ENCODE results near the gene KCNMA1. TPM values are rescaled to one million over a fixed set of nuclear protein-coding genes. Genes with fewer than 3 reads are reported as not detected.

The KCNMA1 gene
- total RNA-seq, 1 donor from 2014 or later, result 94.3 TPM

DNA sequence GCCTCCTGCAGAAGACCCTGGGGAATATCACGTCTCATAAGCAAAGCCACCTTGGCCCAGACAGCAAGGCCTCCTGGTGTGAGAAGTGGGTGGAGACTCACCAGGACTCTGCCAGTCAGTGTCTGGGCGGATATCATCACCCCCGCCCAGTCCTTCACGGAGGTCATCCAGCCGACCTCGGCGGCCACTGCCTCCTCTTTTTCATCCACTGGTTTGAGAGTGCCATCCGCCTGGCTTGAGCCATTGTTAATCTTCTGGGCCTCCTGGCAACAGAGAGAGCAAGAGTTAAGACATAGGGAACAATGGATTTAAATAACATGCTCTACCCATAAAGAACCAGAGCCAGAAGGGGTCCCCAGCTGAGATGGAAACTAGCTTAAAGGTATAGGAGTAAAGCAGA lies 233.8 kb downstream of the KCNMA1 start:
- intact Hi-C loops (cut with DNase I), result no loop called here
- no peaks in the 10 kb centered on the region for H3K36me3 ChIP-seq

DNA sequence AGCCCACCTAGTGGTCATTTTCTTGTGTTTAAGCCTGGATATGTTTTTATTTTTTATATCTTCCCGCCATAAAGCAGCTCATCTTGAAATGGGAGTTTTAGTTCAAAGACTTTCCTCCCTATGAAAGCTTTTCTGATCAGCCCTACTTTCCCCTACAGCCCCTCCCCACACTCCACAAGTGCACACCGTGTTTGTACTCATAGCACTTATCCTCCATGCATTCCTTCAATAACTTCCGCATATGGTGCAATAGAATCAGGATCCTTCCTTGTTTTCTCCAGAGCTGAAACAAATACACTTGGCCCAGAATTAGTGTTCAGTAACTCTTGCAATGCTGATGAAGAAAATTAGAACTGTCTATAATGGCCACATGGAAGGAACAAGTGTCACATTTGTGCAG lies 235.9 kb downstream of the KCNMA1 start:
- Histone ChIP-seq H3K36me3 (no peaks in the 10 kb centered on the region), H3K9me3 (no peaks in the 10 kb centered on the region), H3K4me3 (no peak overlapping the region), H3K27me3 (no peaks in the 10 kb centered on the region), H3K27ac (no peak overlapping the region), H3K4me1 (peaks cover 12% of the 10 kb centered on the region)
- no peak for DNase-seq (ENCODE audit: extremely low spot score in 2 of 2)
- intact Hi-C loops (cut with DNase I), result no loop called here
- TF ChIP-seq, protein P1, sequence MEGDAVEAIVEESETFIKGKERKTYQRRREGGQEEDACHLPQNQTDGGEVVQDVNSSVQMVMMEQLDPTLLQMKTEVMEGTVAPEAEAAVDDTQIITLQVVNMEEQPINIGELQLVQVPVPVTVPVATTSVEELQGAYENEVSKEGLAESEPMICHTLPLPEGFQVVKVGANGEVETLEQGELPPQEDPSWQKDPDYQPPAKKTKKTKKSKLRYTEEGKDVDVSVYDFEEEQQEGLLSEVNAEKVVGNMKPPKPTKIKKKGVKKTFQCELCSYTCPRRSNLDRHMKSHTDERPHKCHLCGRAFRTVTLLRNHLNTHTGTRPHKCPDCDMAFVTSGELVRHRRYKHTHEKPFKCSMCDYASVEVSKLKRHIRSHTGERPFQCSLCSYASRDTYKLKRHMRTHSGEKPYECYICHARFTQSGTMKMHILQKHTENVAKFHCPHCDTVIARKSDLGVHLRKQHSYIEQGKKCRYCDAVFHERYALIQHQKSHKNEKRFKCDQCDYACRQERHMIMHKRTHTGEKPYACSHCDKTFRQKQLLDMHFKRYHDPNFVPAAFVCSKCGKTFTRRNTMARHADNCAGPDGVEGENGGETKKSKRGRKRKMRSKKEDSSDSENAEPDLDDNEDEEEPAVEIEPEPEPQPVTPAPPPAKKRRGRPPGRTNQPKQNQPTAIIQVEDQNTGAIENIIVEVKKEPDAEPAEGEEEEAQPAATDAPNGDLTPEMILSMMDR (IDR thresholded peaks at IDR 0.05), result no peak
- TF ChIP-seq POLR2A (IDR thresholded peaks at IDR 0.05) (no peak), POLR2AphosphoS5 (IDR thresholded peaks at IDR 0.05; ENCODE audit: insufficient read depth in 1 of 2, low read depth in 1 of 2) (no peak)

More for the DNA sequence above, 233.8 kb downstream of the KCNMA1 start:
- TF ChIP-seq POLR2AphosphoS5 (IDR thresholded peaks at IDR 0.05; ENCODE audit: insufficient read depth in 1 of 2, low read depth in 1 of 2), result no peak
- TF ChIP-seq, protein P1 (IDR thresholded peaks at IDR 0.05), result no peak
- no peak for TF ChIP-seq POLR2A (IDR thresholded peaks at IDR 0.05)
- Histone ChIP-seq H3K4me1 (peaks cover 15% of the 10 kb centered on the region), H3K4me3 (no peak overlapping the region), H3K27me3 (no peaks in the 10 kb centered on the region), H3K27ac (no peak overlapping the region), H3K9me3 (no peaks in the 10 kb centered on the region)
- no peak for DNase-seq (ENCODE audit: extremely low spot score in 2 of 2)

GRCh38 chr10:77400033-77400432 lies 237.6 kb downstream of the KCNMA1 start:
- Histone ChIP-seq H3K27me3 (no peaks in the 10 kb centered on the region), H3K36me3 (no peaks in the 10 kb centered on the region), H3K4me3 (no peak overlapping the region), H3K9me3 (no peaks in the 10 kb centered on the region), H3K27ac (no peak overlapping the region), H3K4me1 (no peaks in the 10 kb centered on the region)
- intact Hi-C loops (cut with DNase I), result no loop called here
- TF ChIP-seq POLR2AphosphoS5 (IDR thresholded peaks at IDR 0.05; ENCODE audit: insufficient read depth in 1 of 2, low read depth in 1 of 2), result no peak
- TF ChIP-seq, protein P1 (IDR thresholded peaks at IDR 0.05), result no peak
- no peak for DNase-seq (ENCODE audit: extremely low spot score in 2 of 2)

DNA sequence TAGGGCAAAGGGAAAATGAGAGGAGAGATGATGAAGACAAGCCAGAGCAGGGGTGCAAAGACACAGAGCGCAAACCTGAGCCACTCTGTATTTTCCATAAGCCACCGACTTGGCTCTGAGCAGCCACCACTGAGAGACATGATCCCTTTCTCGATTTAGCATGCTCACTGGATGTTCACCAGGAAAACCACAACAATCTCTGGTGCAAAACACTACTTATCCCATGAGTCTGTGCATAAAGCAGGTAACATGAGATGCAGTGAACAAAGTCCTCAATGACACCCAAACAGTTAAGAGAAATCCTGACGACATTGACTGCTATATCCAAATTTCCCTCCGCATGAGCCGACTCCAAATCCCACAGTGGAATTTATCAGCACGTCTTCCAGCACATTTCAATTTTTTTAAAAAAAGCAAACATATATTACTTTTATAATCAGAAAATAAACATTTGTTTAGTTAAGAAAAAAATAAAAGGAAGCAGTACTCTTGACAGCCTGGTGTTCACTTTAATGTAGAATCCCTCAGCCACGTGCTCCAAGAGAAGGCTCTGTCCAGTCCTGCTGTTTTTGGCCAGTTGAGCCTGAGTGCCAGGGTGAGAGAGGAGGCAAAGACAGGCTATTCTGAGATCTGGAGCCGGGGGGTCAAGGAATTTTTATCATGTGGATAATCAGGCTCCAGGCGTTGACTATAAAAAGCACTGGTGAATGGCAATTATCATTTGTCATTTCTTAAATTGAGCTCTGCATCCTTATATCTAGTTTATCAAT lies 238.4 kb downstream of the KCNMA1 start:
- no peaks in the 10 kb centered on the region for H3K27me3 ChIP-seq
- intact Hi-C loops (cut with DNase I), result loop anchor here (10.0 kb wide), 1 partner anchor 224 kb away; no protein-coding TSS in a partner anchor
- no peak for DNase-seq (ENCODE audit: extremely low spot score in 2 of 2)
- no peaks in the 10 kb centered on the region for H3K36me3 ChIP-seq
- H3K4me1 ChIP-seq, result no peaks in the 10 kb centered on the region
- H3K9me3 ChIP-seq, result no peaks in the 10 kb centered on the region
- no peak overlapping the region for H3K4me3 ChIP-seq
- no peak for TF ChIP-seq POLR2A (IDR thresholded peaks at IDR 0.05)
- TF ChIP-seq, protein P1 (IDR thresholded peaks at IDR 0.05), result no peak
- no peak for TF ChIP-seq POLR2AphosphoS5 (IDR thresholded peaks at IDR 0.05; ENCODE audit: insufficient read depth in 1 of 2, low read depth in 1 of 2)
- no peak overlapping the region for H3K27ac ChIP-seq

- H3K36me3 ChIP-seq, result no peaks in the 10 kb centered on the region
- intact Hi-C loops (cut with DNase I), result loop anchor here (10.0 kb wide), 1 partner anchor 224 kb away; no protein-coding TSS in a partner anchor
- no peak for DNase-seq (ENCODE audit: extremely low spot score in 2 of 2)
- no peak overlapping the region for H3K4me3 ChIP-seq
- peaks cover 5% of the 10 kb centered on the region for H3K4me1 ChIP-seq
- H3K9me3 ChIP-seq, result no peaks in the 10 kb centered on the region
- no peak overlapping the region for H3K27ac ChIP-seq
- no peaks in the 10 kb centered on the region for H3K27me3 ChIP-seq
- TF ChIP-seq POLR2AphosphoS5 (IDR thresholded peaks at IDR 0.05; ENCODE audit: insufficient read depth in 1 of 2, low read depth in 1 of 2), result no peak
- TF ChIP-seq, protein P1 (IDR thresholded peaks at IDR 0.05), result no peak
- no peak for TF ChIP-seq POLR2A (IDR thresholded peaks at IDR 0.05)
Measured at GRCh38 chr10:77398558-77398957, 239.1 kb downstream of the KCNMA1 start.

Data from vagina (tissue), 2 donors.